H9 (cell line): Measurements from ENCODE around the gene RAB3A. TPM values are rescaled to one million over a fixed set of nuclear protein-coding genes. Genes with fewer than 3 reads are reported as not detected.

Experiments
- DNase-seq: peaks from one replicate; pipeline ENCODE4 v3.0.0-alpha.2; 2017
- H2AFZ ChIP-seq: one replicate; pipeline ENCODE4 v1.6.1; 2013; ENCODE audit warnings: mild to moderate bottlenecking, low read length, control low read depth, moderate library complexity
- H2AK5ac ChIP-seq: 2 replicates; pipeline ENCODE4 v1.6.1; 2013; ENCODE audit warnings: low read length, control low read depth, mixed read lengths; ENCODE audit not compliant: insufficient read length
- H2BK120ac ChIP-seq: one replicate; pipeline ENCODE4 v1.6.1; 2013; ENCODE audit warnings: low read depth, mild to moderate bottlenecking, low read length, control low read depth, inconsistent platforms; ENCODE audit not compliant: poor library complexity, severe bottlenecking
- H2BK12ac ChIP-seq: 2 replicates; pipeline ENCODE4 v1.6.1; 2013; ENCODE audit warnings: low read length, control low read depth, mixed read lengths, low read depth; ENCODE audit not compliant: insufficient read length
- H2BK15ac ChIP-seq: 2 replicates; pipeline ENCODE4 v1.6.1; 2013; ENCODE audit warnings: low read depth, low read length, control low read depth
- H2BK20ac ChIP-seq: one replicate; pipeline ENCODE4 v1.6.1; 2013; ENCODE audit warnings: low read depth, mild to moderate bottlenecking, low read length, control low read depth, inconsistent platforms; ENCODE audit not compliant: poor library complexity, severe bottlenecking
- H2BK5ac ChIP-seq: 2 replicates; pipeline ENCODE4 v1.6.1; 2013; ENCODE audit warnings: low read length, control low read depth, mixed read lengths; ENCODE audit not compliant: insufficient read length
- H3K14ac ChIP-seq: 2 replicates; pipeline ENCODE4 v1.6.1; 2013; ENCODE audit warnings: low read length, control low read depth; ENCODE audit not compliant: insufficient read depth
- H3K18ac ChIP-seq: 2 replicates; pipeline ENCODE4 v1.6.1; 2013; ENCODE audit warnings: low read depth, mild to moderate bottlenecking, mixed read lengths, low read length, control low read depth; ENCODE audit not compliant: insufficient read length
- H3K23ac ChIP-seq: 2 replicates; pipeline ENCODE4 v1.6.1; 2013; ENCODE audit warnings: low read length, control low read depth, mixed read lengths, low read depth; ENCODE audit not compliant: insufficient read length
- H3K23me2 ChIP-seq: 2 replicates; pipeline ENCODE4 v1.6.1; 2013; ENCODE audit warnings: low read depth, mild to moderate bottlenecking, mixed read lengths, low read length, control low read depth; ENCODE audit not compliant: insufficient read length, poor library complexity, severe bottlenecking
- H3K27ac ChIP-seq: 2 replicates; pipeline ENCODE4 v1.5.1; 2013; ENCODE audit warnings: low read length, control low read depth, mixed read lengths, low read depth; ENCODE audit not compliant: insufficient read length
- H3K27me3 ChIP-seq: 2 replicates; pipeline ENCODE4 v1.6.1; 2013; ENCODE audit warnings: low read length, control low read depth, inconsistent platforms; ENCODE audit not compliant: insufficient read depth
- H3K4ac ChIP-seq: 2 replicates; pipeline ENCODE4 v1.6.1; 2013; ENCODE audit warnings: low read depth, mild to moderate bottlenecking, control low read depth, inconsistent platforms, low read length, moderate library complexity
- H3K4me1 ChIP-seq: 2 replicates; pipeline ENCODE4 v1.6.1; 2013; ENCODE audit warnings: low read length, control low read depth, inconsistent platforms; ENCODE audit not compliant: insufficient read depth
- H3K4me2 ChIP-seq: 2 replicates; pipeline ENCODE4 v1.6.1; 2013; ENCODE audit warnings: low read length, control low read depth, mixed read lengths; ENCODE audit not compliant: insufficient read length, insufficient read depth
- H3K56ac ChIP-seq: 2 replicates; pipeline ENCODE4 v1.6.1; 2013; ENCODE audit warnings: low read depth, mild to moderate bottlenecking, mixed read lengths, low read length, control low read depth; ENCODE audit not compliant: insufficient read length
- H3K79me1 ChIP-seq: 2 replicates; pipeline ENCODE4 v1.6.1; 2013; ENCODE audit warnings: low read depth, mild to moderate bottlenecking, moderate library complexity, low read length, control low read depth, inconsistent platforms; ENCODE audit not compliant: insufficient read depth, poor library complexity, severe bottlenecking
- H3K79me2 ChIP-seq: 2 replicates; pipeline ENCODE4 v1.6.1; 2013; ENCODE audit warnings: low read length, control low read depth, inconsistent platforms; ENCODE audit not compliant: insufficient read depth
- H3K9ac ChIP-seq: 2 replicates; pipeline ENCODE4 v1.6.1; 2013; ENCODE audit warnings: low read length, control low read depth, mixed read lengths; ENCODE audit not compliant: insufficient read length; ENCODE audit errors: extremely low read depth
- H3K9me3 ChIP-seq: one replicate; pipeline ENCODE4 v1.6.1; 2013; ENCODE audit warnings: low read depth, low read length, inconsistent platforms; ENCODE audit not compliant: control insufficient read depth
- H3T11ph ChIP-seq: one replicate; pipeline ENCODE4 v1.6.1; 2013; ENCODE audit warnings: mild to moderate bottlenecking, low read length, control low read depth, inconsistent platforms
- H4K20me1 ChIP-seq: one replicate; pipeline ENCODE4 v1.6.1; 2013; ENCODE audit not compliant: control insufficient read depth, insufficient read length, insufficient read depth
- H4K5ac ChIP-seq: 2 replicates; pipeline ENCODE4 v1.6.1; 2013; ENCODE audit warnings: low read depth, mild to moderate bottlenecking, mixed read lengths, low read length, control low read depth; ENCODE audit not compliant: insufficient read length
- H4K8ac ChIP-seq: replicated peaks from 2 replicates; pipeline ENCODE4 v1.6.1; 2013; ENCODE audit warnings: low read length, control low read depth, mixed read lengths, low read depth; ENCODE audit not compliant: insufficient read length
- H4K91ac ChIP-seq: 2 replicates; pipeline ENCODE4 v1.6.1; 2013; ENCODE audit warnings: low read depth, mild to moderate bottlenecking, moderate library complexity, mixed read lengths, low read length, control low read depth; ENCODE audit not compliant: insufficient read length
- H3K27ac Mint-ChIP-seq, 3 experiments: 2 replicates in 2 of 3; 3 replicates in 1 of 3; pipeline ENCODE4 v1.8.0; 2020 to 2021; ENCODE audit warnings: mixed read lengths in 3 of 3, mild to moderate bottlenecking in 1 of 3, moderate library complexity in 1 of 3
- H3K27me3 Mint-ChIP-seq: 2 replicates; pipeline ENCODE4 v1.8.0; 2021; ENCODE audit warnings: low read depth, mild to moderate bottlenecking, moderate library complexity, mixed read lengths
- H3K36me3 Mint-ChIP-seq, 3 experiments: 2 replicates in 2 of 3; 3 replicates in 1 of 3; pipeline ENCODE4 v1.8.0; 2020 to 2021; ENCODE audit warnings: low read depth in 3 of 3, mixed read lengths in 3 of 3; ENCODE audit not compliant: insufficient read depth in 1 of 3
- H3K4me1 Mint-ChIP-seq, 2 experiments: 2 replicates each; pipeline ENCODE4 v1.8.0; 2020; ENCODE audit warnings: mixed read lengths in 2 of 2
- H3K4me3 Mint-ChIP-seq, 2 experiments: 2 replicates in 1 of 2; 3 replicates in 1 of 2; pipeline ENCODE4 v1.8.0; 2020 to 2021; ENCODE audit warnings: mild to moderate bottlenecking in 2 of 2, mixed read lengths in 2 of 2, moderate library complexity in 1 of 2
- H3K9me3 Mint-ChIP-seq, 2 experiments: 2 replicates in 1 of 2; 3 replicates in 1 of 2; pipeline ENCODE4 v1.8.0; 2020; ENCODE audit warnings: mild to moderate bottlenecking in 2 of 2, mixed read lengths in 2 of 2, moderate library complexity in 1 of 2
- CTCF ChIP-seq: fragments of 200-600 bp; sonication (generic); conservative IDR thresholded peaks from 3 replicates; pipeline ENCODE4 v1.8.0; 2021; ENCODE audit warnings: antibody characterized with exemption, mild to moderate bottlenecking
- WGBS: extraction: QIAGEN DNeasy Blood & Tissue Kit; methylation state at CpG from one replicate; pipeline ENCODE4 v1.1.7; 2013; ENCODE audit warnings: missing lambda C conversion rate, low lambda C conversion rate, mixed read lengths; ENCODE audit not compliant: insufficient read length; ENCODE audit errors: extremely low coverage; 5-methylcytosine and 5-hydroxymethylcytosine counted together
- total RNA-seq: library from RNA; stranded (reverse); gene quantifications from 2 replicates; pipeline ENCODE4 v1.2.1, GENCODE V29; 2021

Gene RAB3A
- total RNA-seq, 1 experiment from 2014 or later, result 6.8 TPM

GRCh38 chr19:18229474-18229873, 25.6 kb upstream of the RAB3A start:
- peaks cover 2% of the 10 kb centered on the region; the same call in 1 of the 2 replicates for H3K27me3 ChIP-seq
- H3K4me1 Mint-ChIP-seq, result peaks cover 43 to 49% of the 10 kb centered on the region in 2 experiments
- DNase-seq, result no peak
- no peak overlapping the region for H2BK120ac ChIP-seq
- H4K20me1 ChIP-seq, result no peaks in the 10 kb centered on the region
- H3K36me3 Mint-ChIP-seq, result no peaks in the 10 kb centered on the region
- H3K4me2 ChIP-seq, result no peak overlapping the region
- peaks cover 45% of the 10 kb centered on the region for H3K27me3 Mint-ChIP-seq
- H3T11ph ChIP-seq, result no peak overlapping the region
- peak overlapping the region in 1 of 2 experiments; percentile 38; a peak in 1 of 5 replicates for H3K4me3 Mint-ChIP-seq
- H4K8ac ChIP-seq, result no peak overlapping the region
- H4K5ac ChIP-seq, result no peak overlapping the region
- no CpG with 5 or more reads among the region's 5 CpGs for WGBS
- no peaks in the 10 kb centered on the region for H3K79me1 ChIP-seq
- peaks cover 19% of the 10 kb centered on the region for H3K23me2 ChIP-seq
- H3K4me1 ChIP-seq, result no peaks in the 10 kb centered on the region; the same call in 1 of the 2 replicates
- no peaks in the 10 kb centered on the region for H3K9me3 ChIP-seq
- H2BK15ac ChIP-seq, result no peak overlapping the region
- no peak overlapping the region for H3K18ac ChIP-seq
- no peak overlapping the region for H3K56ac ChIP-seq
- H3K23ac ChIP-seq, result no peak overlapping the region
- H3K27ac ChIP-seq, result no peak overlapping the region
- no peaks in the 10 kb centered on the region for H3K79me2 ChIP-seq
- H2BK12ac ChIP-seq, result no peak overlapping the region
- no peak overlapping the region for H2BK5ac ChIP-seq
- TF ChIP-seq CTCF, result peak; percentile 71
- H3K9me3 Mint-ChIP-seq, result peaks cover 0 to 8% of the 10 kb centered on the region in 2 experiments; a peak in 2 of 5 replicates
- H2AFZ ChIP-seq, result no peak overlapping the region
- H4K91ac ChIP-seq, result no peak overlapping the region
- H3K4ac ChIP-seq, result no peak overlapping the region
- H3K14ac ChIP-seq, result no peak overlapping the region
- H3K27ac Mint-ChIP-seq, result no peak overlapping the region; a peak in 2 of 7 replicates
- H2BK20ac ChIP-seq, result no peak overlapping the region
- H2AK5ac ChIP-seq, result no peak overlapping the region
- no peak overlapping the region for H3K9ac ChIP-seq
